Liver (tissue), 9 donors: ENCODE measurements around the gene VAMP7. TPM values are rescaled to one million over a fixed set of nuclear protein-coding genes. Genes with fewer than 3 reads are reported as not detected.

Source experiments
- DNase-seq: peaks from one replicate; pipeline ENCODE4 v3.0.0-alpha.2; 2017; ENCODE audit warnings: low spot score
- H3K27ac ChIP-seq, 2 donors: one replicate each; pipeline ENCODE4 v1.7.0; 2013; ENCODE audit warnings: inconsistent platforms in 2 of 2, low read length in 2 of 2, control low read depth in 1 of 2, low read depth in 1 of 2, mild to moderate bottlenecking in 1 of 2
- H3K27me3 ChIP-seq, 4 donors: one replicate each; pipeline versions ENCODE4 v1.6.1 to v1.7.0; 2013; ENCODE audit warnings: low read length in 3 of 4, inconsistent platforms in 1 of 4, mild to moderate bottlenecking in 1 of 4, moderate library complexity in 1 of 4; ENCODE audit not compliant: control insufficient read depth in 4 of 4, insufficient read depth in 4 of 4
- H3K36me3 ChIP-seq, 4 donors: one replicate each; pipeline versions ENCODE4 v1.6.1 to v1.7.0; 2013; ENCODE audit warnings: low read length in 3 of 4, mild to moderate bottlenecking in 3 of 4, low read depth in 1 of 4, moderate library complexity in 1 of 4; ENCODE audit not compliant: control insufficient read depth in 4 of 4, insufficient read depth in 3 of 4
- H3K4me1 ChIP-seq, 4 donors: one replicate each; pipeline versions ENCODE4 v1.6.1 to v1.7.0; 2013; ENCODE audit warnings: low read length in 3 of 4, mild to moderate bottlenecking in 3 of 4, moderate library complexity in 1 of 4; ENCODE audit not compliant: control insufficient read depth in 4 of 4, insufficient read depth in 4 of 4
- H3K4me3 ChIP-seq, 3 donors: one replicate each; pipeline versions ENCODE4 v1.6.1 to v1.7.0; 2013; ENCODE audit warnings: low read length in 3 of 3, control low read depth in 1 of 3, low read depth in 1 of 3, mild to moderate bottlenecking in 1 of 3
- H3K9ac ChIP-seq, 2 donors: one replicate each; pipeline ENCODE4 v1.7.0; 2013; ENCODE audit warnings: low read length in 2 of 2, mild to moderate bottlenecking in 2 of 2, moderate library complexity in 2 of 2, control low read depth in 1 of 2, low read depth in 1 of 2
- H3K9me3 ChIP-seq, 4 donors: one replicate each; pipeline versions ENCODE4 v1.6.1 to v1.7.0; 2013; ENCODE audit warnings: low read length in 3 of 4; ENCODE audit not compliant: control insufficient read depth in 4 of 4
- EGR1 ChIP-seq, 2 donors: IDR thresholded peaks; 2 replicates each; pipeline ENCODE4 v1.6.1; 2016 to 2018; ENCODE audit warnings: antibody characterized with exemption in 2 of 2, low read depth in 2 of 2
- FOXA1 ChIP-seq: IDR thresholded peaks from 2 replicates; pipeline ENCODE4 v1.6.1; 2016; ENCODE audit warnings: antibody characterized with exemption
- FOXA2 ChIP-seq: IDR thresholded peaks from 2 replicates; pipeline ENCODE4 v1.6.1; 2016; ENCODE audit warnings: antibody characterized with exemption
- GABPA ChIP-seq, 2 donors: IDR thresholded peaks in 1 of 2; conservative IDR thresholded peaks in 1 of 2; 2 replicates each; pipeline ENCODE4 v1.6.1; 2016; ENCODE audit warnings: antibody characterized with exemption in 2 of 2, mild to moderate bottlenecking in 1 of 2, moderate library complexity in 1 of 2
- HNF4G ChIP-seq: IDR thresholded peaks from 2 replicates; pipeline ENCODE4 v1.6.1; 2016; ENCODE audit warnings: antibody characterized with exemption
- JUND ChIP-seq, 2 donors: IDR thresholded peaks; 2 replicates each; pipeline ENCODE4 v1.6.1; 2016; ENCODE audit warnings: antibody characterized with exemption in 2 of 2
- MAX ChIP-seq: IDR thresholded peaks from 2 replicates; pipeline ENCODE4 v1.6.1; 2016; ENCODE audit warnings: antibody characterized with exemption
- NR2F2 ChIP-seq: IDR thresholded peaks from 2 replicates; pipeline ENCODE4 v1.6.1; 2016; ENCODE audit warnings: antibody characterized with exemption
- RAD21 ChIP-seq, 2 donors: IDR thresholded peaks; 2 replicates each; pipeline ENCODE4 v1.6.1; 2016; ENCODE audit warnings: antibody characterized with exemption in 2 of 2, mild to moderate bottlenecking in 2 of 2
- RXRA ChIP-seq, 2 donors: IDR thresholded peaks; 2 replicates each; pipeline ENCODE4 v1.6.1; 2017 to 2018; ENCODE audit warnings: antibody characterized with exemption in 2 of 2, mild to moderate bottlenecking in 1 of 2
- SP1 ChIP-seq: IDR thresholded peaks from 2 replicates; pipeline ENCODE4 v1.6.1; 2018; ENCODE audit warnings: antibody characterized with exemption, mild to moderate bottlenecking
- YY1 ChIP-seq: IDR thresholded peaks from 2 replicates; pipeline ENCODE4 v1.6.1; 2016; ENCODE audit warnings: antibody characterized with exemption, mild to moderate bottlenecking
- ZBTB33 ChIP-seq: IDR thresholded peaks from 2 replicates; pipeline ENCODE4 v1.6.1; 2016; ENCODE audit warnings: antibody characterized with exemption
- WGBS: extraction: QIAGEN DNeasy Blood & Tissue Kit; methylation state at CpG from one replicate; pipeline ENCODE4 v1.1.7; 2013; 5-methylcytosine and 5-hydroxymethylcytosine counted together
- polyA plus RNA-seq, 2 donors: library from polyadenylated mRNA; stranded (reverse) in 1 of 2; unstranded in 1 of 2; fragments of 200-250 nt in 1 of 2; fragments of >200 nt in 1 of 2; fragmentation: Nextera tagmentation in 1 of 2; extraction: Ambion mirVana in 1 of 2; gene quantifications; one replicate each; pipeline versions ENCODE4 v1.2.1 to v1.2.3, GENCODE V29; 2013 to 2015
- total RNA-seq, 2 donors: library from RNA; depleted of rRNA; stranded (reverse); fragments of >200 nt; gene quantifications; one replicate each; pipeline ENCODE4 v1.2.3, GENCODE V29; 2014
- TF ChIP-seq, protein P1 (sequence below): IDR thresholded peaks from 2 replicates; pipeline ENCODE4 v1.6.1; 2016; ENCODE audit warnings: antibody characterized with exemption, mild to moderate bottlenecking
- donor health status: healthy.
- donor health status: healthy.
- donor health status: healthy.
- donor health status: healthy.
- donor health status: healthy.

Gene VAMP7
- total and polyA plus RNA-seq, 4 donors, result 18.3 to 28.8 (median 22.9) TPM

GRCh38 chrX:155891446-155892210 lies 10.5 kb downstream of the VAMP7 start:
- no peaks in the 10 kb centered on the region for H3K9me3 ChIP-seq
- peaks cover 0 to 14% (median 7%) of the 10 kb centered on the region in 4 donors for H3K36me3 ChIP-seq
- H3K4me1 ChIP-seq, result no peaks in the 10 kb centered on the region
- no peaks in the 10 kb centered on the region for H3K27me3 ChIP-seq
- no peak overlapping the region for H3K9ac ChIP-seq
- no peak overlapping the region for H3K27ac ChIP-seq
- no peak for DNase-seq
- no peak overlapping the region for H3K4me3 ChIP-seq
- WGBS, result 62% methylated on average over 3 of the region's 3 CpGs
- TF ChIP-seq FOXA2 (no peak), EGR1 (IDR thresholded peaks at IDR 0.05; ENCODE audit: low read depth in 2 of 2) (no peak), ZBTB33 (no peak), RXRA (IDR thresholded peaks at IDR 0.05) (no peak), RAD21 (IDR thresholded peaks at IDR 0.05) (no peak), NR2F2 (no peak), FOXA1 (no peak), SP1 (no peak)

GRCh38 chrX:155893521-155893920 lies 12.4 kb downstream of the VAMP7 start:
- Histone ChIP-seq H3K27ac (no peak overlapping the region), H3K4me3 (no peak overlapping the region), H3K27me3 (no peaks in the 10 kb centered on the region), H3K4me1 (no peaks in the 10 kb centered on the region), H3K36me3 (peaks cover 0 to 18% (median 7%) of the 10 kb centered on the region in 4 donors), H3K9ac (no peak overlapping the region), H3K9me3 (no peaks in the 10 kb centered on the region)
- no peak for DNase-seq
- TF ChIP-seq SP1 (no peak), FOXA2 (no peak), YY1 (no peak), MAX (no peak), GABPA (IDR thresholded peaks at IDR 0.05 in 1 of 2, conservative IDR thresholded peaks at IDR 0.05 in 1 of 2) (no peak), JUND (IDR thresholded peaks at IDR 0.05) (no peak), RAD21 (IDR thresholded peaks at IDR 0.05) (no peak), HNF4G (no peak)
- TF ChIP-seq, protein P1, sequence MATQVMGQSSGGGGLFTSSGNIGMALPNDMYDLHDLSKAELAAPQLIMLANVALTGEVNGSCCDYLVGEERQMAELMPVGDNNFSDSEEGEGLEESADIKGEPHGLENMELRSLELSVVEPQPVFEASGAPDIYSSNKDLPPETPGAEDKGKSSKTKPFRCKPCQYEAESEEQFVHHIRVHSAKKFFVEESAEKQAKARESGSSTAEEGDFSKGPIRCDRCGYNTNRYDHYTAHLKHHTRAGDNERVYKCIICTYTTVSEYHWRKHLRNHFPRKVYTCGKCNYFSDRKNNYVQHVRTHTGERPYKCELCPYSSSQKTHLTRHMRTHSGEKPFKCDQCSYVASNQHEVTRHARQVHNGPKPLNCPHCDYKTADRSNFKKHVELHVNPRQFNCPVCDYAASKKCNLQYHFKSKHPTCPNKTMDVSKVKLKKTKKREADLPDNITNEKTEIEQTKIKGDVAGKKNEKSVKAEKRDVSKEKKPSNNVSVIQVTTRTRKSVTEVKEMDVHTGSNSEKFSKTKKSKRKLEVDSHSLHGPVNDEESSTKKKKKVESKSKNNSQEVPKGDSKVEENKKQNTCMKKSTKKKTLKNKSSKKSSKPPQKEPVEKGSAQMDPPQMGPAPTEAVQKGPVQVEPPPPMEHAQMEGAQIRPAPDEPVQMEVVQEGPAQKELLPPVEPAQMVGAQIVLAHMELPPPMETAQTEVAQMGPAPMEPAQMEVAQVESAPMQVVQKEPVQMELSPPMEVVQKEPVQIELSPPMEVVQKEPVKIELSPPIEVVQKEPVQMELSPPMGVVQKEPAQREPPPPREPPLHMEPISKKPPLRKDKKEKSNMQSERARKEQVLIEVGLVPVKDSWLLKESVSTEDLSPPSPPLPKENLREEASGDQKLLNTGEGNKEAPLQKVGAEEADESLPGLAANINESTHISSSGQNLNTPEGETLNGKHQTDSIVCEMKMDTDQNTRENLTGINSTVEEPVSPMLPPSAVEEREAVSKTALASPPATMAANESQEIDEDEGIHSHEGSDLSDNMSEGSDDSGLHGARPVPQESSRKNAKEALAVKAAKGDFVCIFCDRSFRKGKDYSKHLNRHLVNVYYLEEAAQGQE, result no peak
- 69% methylated on average over 3 of the region's 3 CpGs for WGBS
